Thyroid gland (tissue), 4 donors: ENCODE measurements around the gene NRIP3.
"Not testable (repeated sequence)": the region's sequence is repeated elsewhere in the genome, so short reads cannot be mapped to it uniquely, and the experiment has no call there.

Source experiments
- POLR2A ChIP-seq, 2 donors: fragments of 450-650 bp; IDR thresholded peaks; one replicate each; pipeline ENCODE4 v1.6.1; 2017; ENCODE audit warnings: antibody characterized with exemption in 2 of 2, mild to moderate bottlenecking in 2 of 2, moderate library complexity in 1 of 2
- TF ChIP-seq, protein P1 (sequence below), 6 experiments: fragments of 200-600 bp in 3 of 6; fragments of 450-650 bp in 3 of 6; sonication (generic) in 3 of 6; IDR thresholded peaks; one replicate each; pipeline ENCODE4 v1.5.1; 2016 to 2019; ENCODE audit warnings: antibody characterized with exemption in 6 of 6, mild to moderate bottlenecking in 2 of 6, inconsistent platforms in 1 of 6, moderate library complexity in 1 of 6

DNA sequence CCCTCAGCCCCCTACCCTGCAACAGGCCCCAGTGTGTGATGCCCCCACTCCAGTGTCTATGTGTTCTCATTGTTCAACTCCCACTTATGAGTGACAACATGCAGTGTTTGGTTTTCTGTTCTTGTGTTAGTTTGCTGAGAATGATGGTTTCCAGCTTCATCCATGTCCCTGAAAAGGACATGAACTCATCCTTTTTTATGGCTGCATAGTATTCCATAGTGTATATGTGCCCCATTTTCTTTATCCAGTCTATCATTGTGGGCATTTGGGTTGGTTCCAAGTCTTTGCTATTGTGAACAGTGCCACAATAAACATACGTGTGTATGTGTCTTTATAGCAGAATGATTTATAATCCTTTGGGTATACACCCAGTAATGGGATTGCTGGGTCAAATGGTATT is 5.7 kb upstream of the NRIP3 start:
- TF ChIP-seq, protein P1, sequence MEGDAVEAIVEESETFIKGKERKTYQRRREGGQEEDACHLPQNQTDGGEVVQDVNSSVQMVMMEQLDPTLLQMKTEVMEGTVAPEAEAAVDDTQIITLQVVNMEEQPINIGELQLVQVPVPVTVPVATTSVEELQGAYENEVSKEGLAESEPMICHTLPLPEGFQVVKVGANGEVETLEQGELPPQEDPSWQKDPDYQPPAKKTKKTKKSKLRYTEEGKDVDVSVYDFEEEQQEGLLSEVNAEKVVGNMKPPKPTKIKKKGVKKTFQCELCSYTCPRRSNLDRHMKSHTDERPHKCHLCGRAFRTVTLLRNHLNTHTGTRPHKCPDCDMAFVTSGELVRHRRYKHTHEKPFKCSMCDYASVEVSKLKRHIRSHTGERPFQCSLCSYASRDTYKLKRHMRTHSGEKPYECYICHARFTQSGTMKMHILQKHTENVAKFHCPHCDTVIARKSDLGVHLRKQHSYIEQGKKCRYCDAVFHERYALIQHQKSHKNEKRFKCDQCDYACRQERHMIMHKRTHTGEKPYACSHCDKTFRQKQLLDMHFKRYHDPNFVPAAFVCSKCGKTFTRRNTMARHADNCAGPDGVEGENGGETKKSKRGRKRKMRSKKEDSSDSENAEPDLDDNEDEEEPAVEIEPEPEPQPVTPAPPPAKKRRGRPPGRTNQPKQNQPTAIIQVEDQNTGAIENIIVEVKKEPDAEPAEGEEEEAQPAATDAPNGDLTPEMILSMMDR (IDR thresholded peaks at IDR 0.05): not testable (repeated sequence)
- not testable (repeated sequence) for TF ChIP-seq POLR2A (IDR thresholded peaks at IDR 0.05)
